Measurements from ENCODE around the gene DEPP1. TPM values are rescaled to one million over a fixed set of nuclear protein-coding genes. Genes with fewer than 3 reads are reported as not detected.

Gene DEPP1
- total and polyA plus RNA-seq, 8 donors: 68.9 to 270 (median 173) TPM

DNA sequence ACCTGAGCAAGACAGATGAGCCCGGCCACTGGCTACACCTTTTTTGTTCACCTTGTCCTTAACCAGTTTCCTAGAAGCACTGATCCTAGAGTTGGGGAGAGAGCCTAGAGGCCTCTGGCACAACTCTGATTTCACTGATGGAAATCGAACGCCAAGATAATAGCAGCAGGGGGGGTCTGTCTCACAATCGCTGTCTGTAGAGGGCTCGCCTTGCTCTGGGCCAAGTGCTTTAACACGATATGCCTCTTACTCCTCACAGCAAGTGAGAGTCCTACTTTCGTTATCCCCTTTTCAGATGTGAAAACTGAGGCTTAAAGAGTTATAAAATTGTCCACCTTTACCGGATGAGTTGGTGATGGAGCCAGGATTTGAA lies 18.5 kb downstream of the DEPP1 start:
- Histone ChIP-seq H3K27ac (peak overlapping the region; percentile 11 to 92 (median 76)), H3K4me3 (peak overlapping the region; percentile 53 to 77 (median 64)), H3K4me1 (peaks cover 7 to 29% (median 19%) of the 10 kb centered on the region in 3 donors), H3K27me3 (no peaks in the 10 kb centered on the region), H3K9me3 (no peaks in the 10 kb centered on the region), H3K36me3 (peaks cover 0 to 5% (median 0%) of the 10 kb centered on the region in 3 donors)
- intact Hi-C loops (cut with DNase I): no loop called here
- no peak for FAIRE-seq
- DNase-seq: no peak
- ATAC-seq: no peak
- WGBS, 2 donors: 39 to 43% methylated on average over 8 of the region's 8 CpGs
- TF ChIP-seq, protein P1, sequence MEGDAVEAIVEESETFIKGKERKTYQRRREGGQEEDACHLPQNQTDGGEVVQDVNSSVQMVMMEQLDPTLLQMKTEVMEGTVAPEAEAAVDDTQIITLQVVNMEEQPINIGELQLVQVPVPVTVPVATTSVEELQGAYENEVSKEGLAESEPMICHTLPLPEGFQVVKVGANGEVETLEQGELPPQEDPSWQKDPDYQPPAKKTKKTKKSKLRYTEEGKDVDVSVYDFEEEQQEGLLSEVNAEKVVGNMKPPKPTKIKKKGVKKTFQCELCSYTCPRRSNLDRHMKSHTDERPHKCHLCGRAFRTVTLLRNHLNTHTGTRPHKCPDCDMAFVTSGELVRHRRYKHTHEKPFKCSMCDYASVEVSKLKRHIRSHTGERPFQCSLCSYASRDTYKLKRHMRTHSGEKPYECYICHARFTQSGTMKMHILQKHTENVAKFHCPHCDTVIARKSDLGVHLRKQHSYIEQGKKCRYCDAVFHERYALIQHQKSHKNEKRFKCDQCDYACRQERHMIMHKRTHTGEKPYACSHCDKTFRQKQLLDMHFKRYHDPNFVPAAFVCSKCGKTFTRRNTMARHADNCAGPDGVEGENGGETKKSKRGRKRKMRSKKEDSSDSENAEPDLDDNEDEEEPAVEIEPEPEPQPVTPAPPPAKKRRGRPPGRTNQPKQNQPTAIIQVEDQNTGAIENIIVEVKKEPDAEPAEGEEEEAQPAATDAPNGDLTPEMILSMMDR (IDR thresholded peaks at IDR 0.05): no peak

GRCh38 chr10:44959247-44960087 lies 19.1 kb downstream of the DEPP1 start, which contains the start of gene RASSF4:
TSS of gene RASSF4 (plus strand) at chr10:44959802. CDS start at chr10:44970203, 10,401 bp downstream.
- H3K4me3 ChIP-seq: peak within 1 kb of the TSS; percentile 53 to 77 (median 64)
- no peaks in the 10 kb centered on the region for H3K9me3 ChIP-seq
- ATAC-seq: peak; percentile 89 to 93 (median 90)
- peaks cover 0 to 5% (median 0%) of the 10 kb centered on the region in 3 donors for H3K36me3 ChIP-seq
- no peak for FAIRE-seq
- H3K4me1 ChIP-seq: peaks cover 7 to 23% (median 13%) of the 10 kb centered on the region in 3 donors
- H3K27me3 ChIP-seq: no peaks in the 10 kb centered on the region
- intact Hi-C loops (cut with DNase I): no loop called here
- WGBS, 2 donors: 1% methylated on average over 61 to 74 of the region's 74 CpGs
- H3K27ac ChIP-seq: peak within 1 kb of the TSS; percentile 82 to 92 (median 90)
- DNase-seq: peak; percentile 93 to 97 (median 96)
- TF ChIP-seq, protein P1 (IDR thresholded peaks at IDR 0.05): no peak

DNA sequence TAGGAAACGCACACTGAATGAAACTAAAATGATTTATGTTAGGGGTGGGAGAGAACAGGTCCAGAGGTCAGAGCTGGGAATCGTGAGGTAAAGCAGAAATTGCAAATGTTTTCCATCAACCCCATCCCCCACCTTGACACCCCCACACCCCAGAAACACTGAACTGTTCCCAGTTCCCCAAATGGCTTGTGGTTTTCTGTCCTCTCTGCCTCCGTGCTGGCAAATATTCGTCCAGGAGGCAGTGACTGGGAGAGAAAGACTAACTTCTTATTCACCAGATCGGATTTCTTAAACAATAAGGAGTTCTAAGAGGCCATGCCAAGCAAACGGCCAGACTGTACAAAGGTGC lies 19.7 kb downstream of the DEPP1 start:
- intact Hi-C loops (cut with DNase I): no loop called here
- no peak for ATAC-seq
- no peaks in the 10 kb centered on the region for H3K27me3 ChIP-seq
- peak overlapping the region; percentile 53 to 77 (median 64) for H3K4me3 ChIP-seq
- peaks cover 0 to 5% (median 0%) of the 10 kb centered on the region in 3 donors for H3K36me3 ChIP-seq
- peaks cover 7 to 17% (median 13%) of the 10 kb centered on the region in 3 donors for H3K4me1 ChIP-seq
- 1 to 3% methylated on average over 6 of the region's 6 CpGs for WGBS, 2 donors
- no peaks in the 10 kb centered on the region for H3K9me3 ChIP-seq
- peak overlapping the region; percentile 82 to 92 (median 90) for H3K27ac ChIP-seq
- TF ChIP-seq, protein P1 (IDR thresholded peaks at IDR 0.05): no peak
- FAIRE-seq: no peak
- no peak for DNase-seq

DNA sequence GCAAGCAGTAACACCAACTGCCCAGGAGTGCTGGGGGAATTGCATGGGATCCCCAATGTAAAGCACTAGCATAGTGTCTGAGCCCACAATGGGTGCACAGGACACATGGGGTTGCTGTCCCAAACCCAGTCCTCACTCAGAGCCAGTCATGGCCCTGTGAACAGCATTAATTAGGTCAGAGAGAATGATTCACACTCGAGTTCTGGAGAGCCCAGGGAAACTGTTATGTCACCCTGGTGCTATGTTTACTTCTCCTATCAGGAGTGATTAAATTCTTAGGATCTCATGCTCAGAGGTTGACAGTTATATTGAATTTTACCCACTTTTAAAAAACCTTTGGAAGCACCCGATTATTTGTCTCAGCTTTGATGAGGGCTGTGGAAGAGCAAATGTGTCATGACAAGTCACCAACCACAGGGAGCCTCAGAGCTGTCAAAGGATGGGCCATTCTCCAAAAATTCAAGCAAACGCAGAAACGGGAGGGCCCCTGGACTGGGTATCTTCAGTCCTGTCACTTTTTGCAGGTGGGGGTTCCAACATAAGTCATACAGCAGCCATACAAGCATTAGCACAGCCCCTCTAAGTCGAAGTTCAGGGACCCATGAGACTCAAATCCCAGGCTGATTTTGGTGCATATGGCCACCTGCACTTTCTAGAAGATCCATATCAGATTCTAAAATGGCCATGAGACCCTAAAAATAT lies 20.3 kb downstream of the DEPP1 start:
- Histone ChIP-seq H3K27me3 (no peaks in the 10 kb centered on the region), H3K9me3 (no peaks in the 10 kb centered on the region), H3K4me1 (peaks cover 7 to 13% (median 13%) of the 10 kb centered on the region in 3 donors), H3K36me3 (peaks cover 0 to 5% (median 0%) of the 10 kb centered on the region in 3 donors), H3K4me3 (peak overlapping the region; percentile 53 to 77 (median 64)), H3K27ac (peak overlapping the region; percentile 82 to 92 (median 90))
- peak in 2 of 6 donors; percentile 53 for DNase-seq
- ATAC-seq: peak; percentile 69 to 75 (median 72)
- 13% methylated on average over 5 of the region's 5 CpGs for WGBS, 2 donors
- TF ChIP-seq, protein P1 (IDR thresholded peaks at IDR 0.05): no peak
- intact Hi-C loops (cut with DNase I): no loop called here
- no peak for FAIRE-seq

Measured in pancreas (tissue), 10 donors.